ENCODE measurements around the gene IGSF9. TPM values are rescaled to one million over a fixed set of nuclear protein-coding genes. Genes with fewer than 3 reads are reported as not detected.
A peak's percentile ranks its signal among the peaks of the same experiment; 100 is the strongest.
"Not testable (repeated sequence)": the region's sequence is repeated elsewhere in the genome, so short reads cannot be mapped to it uniquely, and the experiment has no call there.

The IGSF9 gene
- total RNA-seq, 2 donors from 2014 or later, result not detected

DNA sequence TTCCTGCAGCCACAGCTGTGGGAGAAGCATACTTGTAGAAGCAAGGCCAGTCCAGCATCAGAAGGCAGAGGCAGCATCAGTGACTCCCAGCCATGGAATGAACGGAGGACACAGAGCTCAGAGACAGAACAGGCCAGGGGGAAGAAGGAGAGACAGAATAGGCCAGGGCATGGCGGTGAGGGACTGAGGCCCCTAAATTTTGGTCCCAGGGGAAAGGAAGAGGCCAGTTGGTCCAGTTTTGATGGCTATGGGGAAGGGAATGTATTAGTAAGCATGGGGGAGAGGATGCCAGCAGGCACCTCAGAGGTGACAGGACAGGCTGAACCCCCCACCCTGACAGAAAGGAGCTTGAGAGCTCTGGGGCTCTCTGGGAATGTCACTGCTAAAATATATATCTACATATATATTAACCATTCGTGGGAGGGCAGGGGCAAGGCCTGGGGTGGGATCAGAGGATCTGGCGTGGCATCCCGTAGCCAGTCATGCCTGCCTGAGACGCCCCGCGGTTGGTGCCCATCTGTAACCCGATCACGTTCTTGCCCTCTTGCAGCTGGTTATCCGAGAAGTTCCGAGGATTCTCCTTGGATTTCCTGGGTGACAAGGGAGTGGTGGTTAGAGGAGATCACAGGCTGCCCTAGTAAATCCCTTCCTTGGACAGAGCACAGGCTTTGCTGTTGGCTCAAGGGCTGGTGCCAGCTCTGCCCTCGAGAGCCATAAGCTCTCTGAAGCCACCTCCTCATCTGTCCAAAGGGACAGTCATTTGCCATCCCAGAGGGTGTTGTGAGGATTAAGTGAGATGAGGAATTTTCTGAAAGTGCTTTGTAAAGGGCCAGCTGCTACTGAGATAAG is 26.8 kb downstream of the IGSF9 start:
- no peak for ATAC-seq (replicated peaks)
- Mint-ChIP-seq H3K4me1 (peaks cover 58% of the 10 kb centered on the region), H3K36me3 (ENCODE audit: low read depth) (peaks cover 89% of the 10 kb centered on the region), H3K4me3 (peak overlapping the region; percentile 89), H3K9me3 (no peaks in the 10 kb centered on the region), H3K27me3 (no peaks in the 10 kb centered on the region), H3K27ac (peak overlapping the region; percentile 99)

DNA sequence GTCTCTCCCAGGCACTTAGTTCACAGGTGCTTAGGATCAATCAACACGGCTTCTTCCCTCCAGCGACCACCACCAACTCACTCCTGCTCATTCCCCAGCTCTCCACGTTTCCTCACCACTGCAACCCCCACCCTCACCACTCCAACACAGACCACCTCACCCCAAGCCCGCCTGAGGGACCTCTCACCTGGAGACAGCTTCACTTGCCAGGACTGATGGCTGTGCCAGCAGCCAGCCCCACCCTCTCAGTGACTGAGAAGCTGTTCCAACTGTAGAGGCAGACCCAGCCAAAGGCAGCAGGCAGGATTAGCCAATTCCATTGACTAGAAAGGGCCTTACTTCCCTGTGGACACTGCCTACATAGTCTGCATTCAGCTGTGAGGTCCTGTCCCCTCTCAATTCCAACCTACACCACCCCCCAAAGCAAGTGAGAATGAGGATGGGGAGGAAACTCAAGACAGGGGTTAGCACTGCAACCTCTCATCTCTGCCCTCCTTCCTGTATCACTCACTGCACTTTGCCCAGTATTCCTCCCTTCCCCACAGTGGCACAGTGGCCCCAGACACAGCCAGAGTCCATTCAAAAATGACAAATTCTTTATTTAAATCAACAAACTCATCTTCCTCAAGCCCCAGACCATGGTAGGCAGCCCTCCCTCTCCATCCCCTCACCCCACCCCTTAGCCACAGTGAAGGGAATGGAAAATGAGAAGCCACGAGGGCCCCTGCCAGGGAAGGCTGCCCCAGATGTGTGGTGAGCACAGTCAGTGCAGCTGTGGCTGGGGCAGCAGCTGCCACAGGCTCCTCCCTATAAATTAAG is 27.7 kb downstream of the IGSF9 start:
- ATAC-seq (replicated peaks), result no peak
- peak overlapping the region; percentile 41 for H3K4me3 Mint-ChIP-seq
- no peaks in the 10 kb centered on the region for H3K9me3 Mint-ChIP-seq
- H3K27ac Mint-ChIP-seq, result peak overlapping the region; percentile 96
- no peaks in the 10 kb centered on the region for H3K27me3 Mint-ChIP-seq
- peaks cover 57% of the 10 kb centered on the region for H3K4me1 Mint-ChIP-seq
- H3K36me3 Mint-ChIP-seq (ENCODE audit: low read depth), result peaks cover 84% of the 10 kb centered on the region

DNA sequence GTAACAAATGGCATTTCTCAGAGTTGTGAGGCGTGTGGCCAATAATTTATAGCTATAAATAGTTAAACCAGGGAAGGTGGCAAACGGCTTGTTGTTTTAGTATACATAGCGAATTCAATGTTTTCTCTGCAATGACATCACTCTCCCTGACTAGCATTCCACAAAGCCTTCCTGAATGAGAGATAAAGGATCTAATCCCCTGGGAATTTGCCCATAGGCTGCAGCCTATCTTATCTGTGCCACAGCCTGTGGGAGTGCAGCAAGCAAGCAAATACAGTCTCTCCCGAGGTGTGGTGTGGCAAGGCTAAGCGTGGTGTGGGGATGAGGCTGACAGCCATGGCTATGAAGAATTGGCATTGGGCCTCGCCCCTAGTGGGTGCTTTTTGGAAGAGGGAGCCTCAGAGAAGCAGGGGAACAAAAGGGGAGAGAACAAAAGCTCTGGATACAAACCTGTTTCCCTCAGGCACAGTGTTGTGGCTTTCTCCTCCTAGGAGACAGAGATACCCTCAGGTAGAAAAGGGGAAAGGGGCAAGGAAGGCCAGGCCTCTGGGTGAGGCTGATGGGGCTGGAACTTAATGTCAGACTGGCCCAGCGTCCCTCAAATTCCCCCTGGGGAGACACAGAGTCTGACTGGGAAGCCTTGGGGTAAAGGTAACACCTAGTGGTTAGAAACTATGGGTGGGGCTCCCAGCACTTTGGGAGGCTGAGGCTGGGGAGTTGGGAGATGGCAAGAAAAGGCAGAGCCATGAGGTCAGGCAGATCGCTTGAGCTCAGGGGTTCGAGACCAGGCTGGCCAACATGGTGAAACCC is 29.0 kb downstream of the IGSF9 start:
- Mint-ChIP-seq H3K36me3 (ENCODE audit: low read depth) (peaks cover 71% of the 10 kb centered on the region), H3K4me1 (peaks cover 59% of the 10 kb centered on the region), H3K9me3 (no peaks in the 10 kb centered on the region), H3K27ac (peak overlapping the region; percentile 23), H3K4me3 (no peak overlapping the region), H3K27me3 (no peaks in the 10 kb centered on the region)
- no peak for ATAC-seq (replicated peaks)

DNA sequence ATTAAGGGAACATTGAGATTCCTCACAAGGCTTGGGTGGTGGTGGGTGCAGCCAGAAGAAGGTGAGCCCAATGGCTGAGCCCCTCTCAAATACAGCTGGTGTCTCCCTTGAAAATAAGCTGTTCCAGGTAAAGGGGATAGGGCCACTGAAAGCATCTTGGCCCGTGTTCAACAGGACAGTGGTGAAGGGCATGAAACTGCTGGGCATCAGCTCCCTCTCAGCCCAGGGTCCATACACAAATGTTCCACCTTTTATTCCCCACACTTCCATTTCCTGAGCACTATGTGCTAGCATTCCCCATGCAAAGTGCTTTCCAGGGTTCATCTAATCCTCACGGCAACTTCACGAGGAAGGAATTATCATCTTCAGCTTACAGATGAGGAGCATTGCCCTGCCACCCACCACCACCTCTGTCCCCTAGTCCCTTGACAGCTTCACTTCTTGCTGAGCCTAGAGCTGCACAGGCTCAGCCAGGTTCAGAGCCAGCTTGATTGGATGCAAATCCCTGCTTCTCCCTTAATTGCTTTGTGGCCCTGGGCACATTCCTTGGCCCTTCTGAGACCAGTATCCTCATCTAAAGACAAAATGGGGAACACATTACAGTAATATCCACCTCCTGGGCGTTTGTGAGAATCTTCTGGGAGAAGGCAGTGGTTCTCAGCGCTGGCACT is 29.7 kb downstream of the IGSF9 start:
- no peak for ATAC-seq (replicated peaks)
- no peaks in the 10 kb centered on the region for H3K27me3 Mint-ChIP-seq
- peaks cover 59% of the 10 kb centered on the region for H3K4me1 Mint-ChIP-seq
- no peak overlapping the region for H3K4me3 Mint-ChIP-seq
- peak overlapping the region; percentile 23 for H3K27ac Mint-ChIP-seq
- H3K9me3 Mint-ChIP-seq, result no peaks in the 10 kb centered on the region
- peaks cover 64% of the 10 kb centered on the region for H3K36me3 Mint-ChIP-seq (ENCODE audit: low read depth)

DNA sequence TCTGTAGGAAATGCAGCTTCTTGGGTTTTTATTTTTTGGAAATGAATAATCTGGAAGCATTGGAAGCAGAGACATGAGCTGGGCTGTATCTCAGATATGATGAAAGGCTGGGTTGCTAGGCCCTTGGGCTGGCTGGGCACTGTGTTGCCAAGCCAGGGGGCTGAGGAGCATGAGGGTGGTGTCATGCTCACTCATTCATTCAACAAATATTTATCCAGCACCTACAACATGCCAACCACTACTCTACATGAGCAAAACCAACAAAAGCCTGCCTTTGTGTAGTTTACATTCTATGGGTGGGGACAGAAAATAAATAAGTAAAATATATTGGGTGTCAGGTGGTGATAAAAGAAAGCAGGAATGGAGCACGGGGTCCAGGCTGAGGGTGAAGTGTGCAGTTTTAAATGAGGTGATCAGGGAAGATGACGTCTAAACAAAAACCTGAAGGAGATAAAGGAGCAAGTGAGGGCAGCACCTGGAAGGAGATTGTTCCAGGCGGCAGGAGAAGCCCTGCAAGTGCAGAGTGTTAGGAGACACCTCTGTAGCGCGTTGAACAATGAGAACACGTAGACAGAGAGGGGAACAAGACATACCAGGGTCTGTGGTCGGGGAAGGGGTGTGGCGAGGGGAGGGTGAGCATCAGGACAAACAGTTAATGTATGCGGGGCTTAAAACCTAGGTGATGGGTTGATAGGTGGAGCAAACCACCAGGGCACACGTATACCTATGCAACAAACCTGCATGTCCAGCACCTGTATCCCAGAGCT is 31.0 kb downstream of the IGSF9 start:
- Mint-ChIP-seq H3K4me3 (no peak overlapping the region), H3K4me1 (peaks cover 61% of the 10 kb centered on the region), H3K9me3 (no peaks in the 10 kb centered on the region), H3K36me3 (ENCODE audit: low read depth) (peaks cover 56% of the 10 kb centered on the region), H3K27me3 (no peaks in the 10 kb centered on the region), H3K27ac (peak overlapping the region; percentile 97)
- ATAC-seq (replicated peaks), result no peak

DNA sequence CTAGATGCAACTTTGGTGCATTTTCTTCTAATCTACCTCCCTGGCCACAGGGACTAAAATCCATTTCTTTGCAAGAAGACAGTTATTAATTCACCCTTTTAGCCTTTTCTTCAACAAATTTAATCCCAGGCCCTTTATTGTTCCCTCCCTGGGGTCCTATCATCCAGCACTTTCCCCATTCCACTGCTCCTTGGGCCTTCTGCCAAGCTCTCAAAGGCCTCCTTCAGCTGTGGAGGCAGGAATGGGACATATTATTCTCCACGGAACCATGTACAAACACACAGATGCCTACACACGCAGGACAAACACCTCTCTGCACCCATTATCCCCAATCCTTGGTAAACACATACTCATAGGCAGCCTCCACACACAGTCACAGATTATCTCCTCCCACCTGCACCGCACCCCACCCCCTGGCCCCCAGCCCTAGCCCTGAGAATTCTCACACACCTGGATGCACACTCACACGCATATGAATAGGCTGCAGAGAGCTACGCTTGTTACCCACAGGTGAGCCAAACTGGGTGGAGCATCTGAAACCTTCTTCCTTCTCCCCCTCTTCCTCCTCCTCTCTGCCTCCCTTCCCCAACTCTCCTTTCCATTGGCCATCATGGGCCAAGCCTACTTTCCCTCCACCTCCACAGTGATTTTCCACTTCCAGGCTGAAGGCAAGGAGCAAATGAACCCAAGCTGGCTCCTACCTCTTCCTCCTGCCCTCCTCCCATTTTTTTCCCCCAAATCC is 31.8 kb downstream of the IGSF9 start:
- H3K4me3 Mint-ChIP-seq, result peak overlapping the region; percentile 14
- H3K9me3 Mint-ChIP-seq, result no peaks in the 10 kb centered on the region
- peak overlapping the region; percentile 97 for H3K27ac Mint-ChIP-seq
- peaks cover 48% of the 10 kb centered on the region for H3K36me3 Mint-ChIP-seq (ENCODE audit: low read depth)
- no peaks in the 10 kb centered on the region for H3K27me3 Mint-ChIP-seq
- no peak for ATAC-seq (replicated peaks)
- peaks cover 61% of the 10 kb centered on the region for H3K4me1 Mint-ChIP-seq

DNA sequence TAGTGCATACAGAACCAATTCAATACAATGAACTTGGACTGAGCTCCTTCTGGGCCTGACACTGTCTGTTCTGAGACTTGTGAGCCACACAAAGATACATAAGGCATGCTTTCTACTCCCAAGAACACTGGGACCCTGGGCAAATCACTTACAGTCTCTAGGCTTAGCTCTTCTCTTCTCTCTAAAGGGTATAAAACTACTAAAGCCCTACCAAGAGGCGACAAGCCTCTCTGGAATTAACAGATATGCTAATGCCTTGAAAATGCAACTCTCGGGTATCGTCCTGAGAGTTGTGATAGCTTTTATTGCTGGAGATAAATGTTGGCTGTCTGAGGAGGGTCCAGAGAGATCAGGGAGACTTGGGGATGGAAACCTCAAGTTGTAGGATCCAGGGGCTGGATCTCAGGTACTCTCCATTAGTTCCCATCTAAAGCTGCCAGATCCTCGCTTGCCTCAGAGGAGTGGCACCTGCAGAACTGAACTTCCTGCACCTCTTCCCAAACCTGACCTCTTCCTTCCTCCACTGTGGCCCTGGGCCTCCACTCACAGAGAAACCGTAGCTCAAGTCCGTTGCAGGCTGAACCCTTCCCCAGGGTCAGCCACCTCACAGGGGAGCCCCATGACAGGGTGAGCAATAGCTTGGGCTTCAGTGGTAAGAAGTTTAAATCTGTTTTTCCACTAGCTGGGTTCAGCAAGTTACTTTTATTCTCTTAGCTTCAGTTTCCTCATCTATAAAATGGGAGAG is 33.9 kb downstream of the IGSF9 start:
- H3K9me3 Mint-ChIP-seq, result no peaks in the 10 kb centered on the region
- H3K4me1 Mint-ChIP-seq, result peaks cover 60% of the 10 kb centered on the region
- H3K27me3 Mint-ChIP-seq, result no peaks in the 10 kb centered on the region
- peaks cover 27% of the 10 kb centered on the region for H3K36me3 Mint-ChIP-seq (ENCODE audit: low read depth)
- H3K27ac Mint-ChIP-seq, result peak overlapping the region; percentile 97
- ATAC-seq (replicated peaks), result peak; percentile 53
- peak overlapping the region; percentile 75 for H3K4me3 Mint-ChIP-seq

DNA sequence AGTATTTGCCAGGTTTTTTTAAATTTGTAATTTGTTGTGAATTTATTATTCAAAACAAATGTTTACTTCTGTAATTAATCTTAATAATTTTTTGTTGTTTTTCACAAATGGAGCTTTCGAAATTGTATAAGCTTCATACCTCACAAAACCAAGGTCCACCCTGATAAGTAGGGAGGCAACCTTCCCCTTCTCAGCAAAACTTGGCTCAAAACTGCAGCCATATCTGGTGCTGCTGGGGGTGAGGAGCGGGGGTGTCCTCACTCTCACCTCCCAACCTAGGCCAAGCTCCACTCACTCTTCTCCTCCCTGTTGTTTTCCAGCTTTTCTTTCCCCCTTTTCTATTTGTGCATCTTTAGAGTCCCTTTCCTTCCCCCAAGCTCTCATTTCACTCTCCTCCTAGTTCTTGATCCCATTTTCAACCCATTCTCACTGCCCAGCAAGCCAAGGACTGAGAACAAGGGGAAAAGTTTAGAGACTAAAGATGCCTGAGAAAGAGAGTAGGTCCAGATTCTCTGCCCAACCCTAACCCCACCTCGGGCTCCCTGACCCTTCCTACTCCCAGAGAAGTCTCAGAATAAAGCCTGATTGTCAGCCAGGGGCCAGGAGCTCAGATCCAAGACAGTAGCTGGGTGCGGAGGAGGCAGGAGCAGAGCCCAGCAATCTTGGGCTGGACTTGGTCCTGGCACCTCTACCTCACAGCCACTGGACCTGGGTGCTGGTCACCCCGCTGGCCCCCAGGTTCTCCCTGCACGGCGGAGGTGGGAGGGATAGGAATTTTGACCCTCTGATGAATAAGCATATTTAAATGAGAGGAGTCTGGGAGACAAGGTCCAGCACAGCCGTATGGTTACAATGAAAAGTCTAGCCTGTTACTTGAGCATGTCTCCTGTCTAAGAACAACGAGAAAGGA is 37.1 kb downstream of the IGSF9 start:
- H3K4me3 Mint-ChIP-seq, result no peak overlapping the region
- peak overlapping the region; percentile 90 for H3K27ac Mint-ChIP-seq
- no peak for ATAC-seq (replicated peaks)
- peaks cover 6% of the 10 kb centered on the region for H3K36me3 Mint-ChIP-seq (ENCODE audit: low read depth)
- no peaks in the 10 kb centered on the region for H3K9me3 Mint-ChIP-seq
- no peaks in the 10 kb centered on the region for H3K27me3 Mint-ChIP-seq
- peaks cover 38% of the 10 kb centered on the region for H3K4me1 Mint-ChIP-seq

DNA sequence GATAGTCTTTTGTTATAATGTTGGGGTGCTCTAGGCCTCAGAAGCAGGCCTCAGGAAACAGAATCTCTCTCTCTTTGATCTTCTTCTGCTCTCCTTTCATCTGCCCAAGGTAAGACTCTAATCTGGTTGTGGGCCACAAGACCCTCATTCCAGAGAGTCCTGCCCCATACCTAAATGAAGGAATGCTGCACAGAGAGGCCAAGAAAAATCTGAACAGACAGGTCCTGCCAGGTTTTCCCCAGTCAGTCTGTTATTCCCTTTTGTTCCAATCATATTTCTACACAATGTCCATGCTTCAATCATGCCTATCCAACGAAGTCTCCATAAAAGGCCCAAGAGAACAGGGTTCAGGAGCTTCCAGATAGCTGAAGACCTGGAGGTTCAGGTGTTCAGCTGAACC is 38.5 kb downstream of the IGSF9 start:
- no peaks in the 10 kb centered on the region for H3K27me3 Mint-ChIP-seq
- H3K27ac Mint-ChIP-seq, result peak overlapping the region; percentile 9
- H3K4me1 Mint-ChIP-seq, result peaks cover 30% of the 10 kb centered on the region
- H3K4me3 Mint-ChIP-seq, result no peak overlapping the region
- no peaks in the 10 kb centered on the region for H3K9me3 Mint-ChIP-seq
- H3K36me3 Mint-ChIP-seq (ENCODE audit: low read depth), result peaks cover 5% of the 10 kb centered on the region
- no peak for ATAC-seq (replicated peaks)

DNA sequence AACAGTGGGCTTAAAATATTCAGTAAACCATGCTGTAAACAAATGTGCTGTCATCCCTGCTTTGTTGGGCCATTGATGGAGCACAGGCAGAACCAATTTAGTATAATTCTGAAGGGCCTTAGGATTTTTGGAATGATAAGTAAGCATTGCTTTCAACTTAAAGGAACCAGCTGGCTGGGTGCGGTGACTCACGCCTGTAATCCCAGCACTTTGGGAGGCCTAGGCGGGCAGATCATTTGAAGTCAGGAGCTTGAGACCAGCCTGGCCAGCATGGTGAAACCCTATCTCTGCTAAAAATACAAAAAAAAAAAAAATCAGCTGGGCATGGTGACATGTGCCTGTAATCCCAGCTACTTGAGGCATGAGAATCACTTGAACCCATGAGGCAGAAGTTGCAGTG is 41.4 kb downstream of the IGSF9 start:
- ATAC-seq (replicated peaks); H3K4me3 Mint-ChIP-seq; H3K27ac Mint-ChIP-seq; H3K4me1 Mint-ChIP-seq; H3K36me3 Mint-ChIP-seq (ENCODE audit: low read depth); H3K27me3 Mint-ChIP-seq; H3K9me3 Mint-ChIP-seq: not testable (repeated sequence)

DNA sequence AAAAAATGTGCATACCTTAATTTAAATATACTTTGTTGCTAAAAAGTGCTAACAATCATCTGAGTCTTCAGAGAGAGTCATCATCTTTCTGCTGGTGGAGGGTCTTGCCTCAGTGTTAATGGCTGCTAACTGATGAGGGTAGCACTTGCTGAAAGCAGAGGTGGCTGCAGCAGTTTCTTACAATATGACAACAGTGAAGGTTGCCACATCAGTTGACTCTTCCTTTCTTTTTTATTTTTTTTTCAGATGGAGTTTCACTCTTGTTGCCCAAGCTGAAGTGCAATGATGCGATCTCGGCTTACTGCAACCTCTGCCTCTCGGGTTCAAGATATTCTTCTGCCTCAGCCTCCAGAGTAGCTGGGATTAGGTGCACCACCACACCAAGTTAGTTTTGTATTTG is 42.9 kb downstream of the IGSF9 start:
- Mint-ChIP-seq H3K4me3 (no peak overlapping the region), H3K36me3 (ENCODE audit: low read depth) (no peaks in the 10 kb centered on the region), H3K27me3 (no peaks in the 10 kb centered on the region)

More for the DNA sequence above, 42.9 kb downstream of the IGSF9 start:
- Mint-ChIP-seq H3K9me3 (no peaks in the 10 kb centered on the region), H3K27ac (no peak overlapping the region), H3K4me1 (peaks cover 4% of the 10 kb centered on the region)
- ATAC-seq (replicated peaks), result no peak

Measured in activated T-helper 17 cell treated with anti-CD3 and anti-CD28 coated beads, Interleukin-2, amount 50 U/mL, for 72 hours (primary cell).